H1 (cell line): ENCODE measurements around the gene CLIP3. TPM values are rescaled to one million over a fixed set of nuclear protein-coding genes. Genes with fewer than 3 reads are reported as not detected.
A peak's percentile ranks its signal among the peaks of the same experiment; 100 is the strongest.

ENCODE experiments used
- CHD2 ChIP-seq: IDR thresholded peaks from 2 replicates; pipeline ENCODE4 v1.6.1; 2012; ENCODE audit warnings: low read length, improper control_type of control experiment
- CREB1 ChIP-seq: IDR thresholded peaks from 2 replicates; pipeline ENCODE4 v1.6.1; 2012; ENCODE audit warnings: inconsistent platforms
- CTBP2 ChIP-seq: IDR thresholded peaks from 2 replicates; pipeline ENCODE4 v1.7.0; 2011; ENCODE audit warnings: borderline replicate concordance, mild to moderate bottlenecking, moderate library complexity, mixed read lengths, low read length; ENCODE audit not compliant: insufficient read depth, insufficient read length
- EZH2 ChIP-seq: fragments of 200-600 bp; sonication (generic); IDR thresholded peaks from 2 replicates; pipeline ENCODE4 v1.7.1; 2012; ENCODE audit warnings: low read depth, mild to moderate bottlenecking, moderate library complexity, low read length, inconsistent platforms; ENCODE audit not compliant: severe bottlenecking
- HDAC6 ChIP-seq: IDR thresholded peaks from one replicate; pipeline ENCODE4 v1.7.1; 2012; ENCODE audit warnings: low read depth, mild to moderate bottlenecking, inconsistent platforms, low read length, moderate library complexity
- SP4 ChIP-seq: IDR thresholded peaks from 2 replicates; pipeline ENCODE4 v1.6.1; 2012; ENCODE audit warnings: low read length, inconsistent platforms
- TBP ChIP-seq: IDR thresholded peaks from 2 replicates; pipeline ENCODE4 v1.6.1; 2011; ENCODE audit warnings: low read depth, low read length, improper control_type of control experiment
- TCF12 ChIP-seq: IDR thresholded peaks from 2 replicates; pipeline ENCODE4 v1.6.1; 2011; ENCODE audit warnings: low read depth, mild to moderate bottlenecking, low read length
- YY1 ChIP-seq: IDR thresholded peaks from 2 replicates; pipeline ENCODE4 v1.6.1; 2011; ENCODE audit warnings: low read depth, mild to moderate bottlenecking, low read length
- polyA plus RNA-seq, 7 experiments: library from polyadenylated mRNA; depleted of rRNA in 3 of 7; stranded (reverse) in 5 of 7; unstranded in 2 of 7; fragments of >200 nt in 5 of 7; fragments of 200-250 nt in 2 of 7; gene quantifications; 1 replicate in 5 of 7; 2 replicates in 1 of 7; 4 replicates in 1 of 7; pipeline versions ENCODE4 v1.2.1 to v1.2.3, GENCODE V29; 2011 to 2013; ENCODE audit warnings: missing spikeins in 2 of 7, mixed read lengths in 2 of 7
- total RNA-seq: library from RNA; stranded (reverse); fragmentation: NEBNext Ultra II Directional; extraction: Animal tissue kit (Norgen Biotek cat#: 25700); gene quantifications from 2 replicates; pipeline ENCODE4 v1.2.1, GENCODE V29; 2021
- TF ChIP-seq, protein P1 (sequence below): fragments of 300-600 bp; sonication (generic); IDR thresholded peaks from 2 replicates; pipeline ENCODE4 v1.7.1; 2012; ENCODE audit warnings: low read length, moderate library complexity, mild to moderate bottlenecking, inconsistent platforms; ENCODE audit not compliant: insufficient replicate concordance

The CLIP3 gene
- total and polyA plus RNA-seq, 2 of the 8 experiments (the other 6 are each of a cell fraction or from before 2014, with no cell fraction given): 5.9 to 21.7 TPM

DNA sequence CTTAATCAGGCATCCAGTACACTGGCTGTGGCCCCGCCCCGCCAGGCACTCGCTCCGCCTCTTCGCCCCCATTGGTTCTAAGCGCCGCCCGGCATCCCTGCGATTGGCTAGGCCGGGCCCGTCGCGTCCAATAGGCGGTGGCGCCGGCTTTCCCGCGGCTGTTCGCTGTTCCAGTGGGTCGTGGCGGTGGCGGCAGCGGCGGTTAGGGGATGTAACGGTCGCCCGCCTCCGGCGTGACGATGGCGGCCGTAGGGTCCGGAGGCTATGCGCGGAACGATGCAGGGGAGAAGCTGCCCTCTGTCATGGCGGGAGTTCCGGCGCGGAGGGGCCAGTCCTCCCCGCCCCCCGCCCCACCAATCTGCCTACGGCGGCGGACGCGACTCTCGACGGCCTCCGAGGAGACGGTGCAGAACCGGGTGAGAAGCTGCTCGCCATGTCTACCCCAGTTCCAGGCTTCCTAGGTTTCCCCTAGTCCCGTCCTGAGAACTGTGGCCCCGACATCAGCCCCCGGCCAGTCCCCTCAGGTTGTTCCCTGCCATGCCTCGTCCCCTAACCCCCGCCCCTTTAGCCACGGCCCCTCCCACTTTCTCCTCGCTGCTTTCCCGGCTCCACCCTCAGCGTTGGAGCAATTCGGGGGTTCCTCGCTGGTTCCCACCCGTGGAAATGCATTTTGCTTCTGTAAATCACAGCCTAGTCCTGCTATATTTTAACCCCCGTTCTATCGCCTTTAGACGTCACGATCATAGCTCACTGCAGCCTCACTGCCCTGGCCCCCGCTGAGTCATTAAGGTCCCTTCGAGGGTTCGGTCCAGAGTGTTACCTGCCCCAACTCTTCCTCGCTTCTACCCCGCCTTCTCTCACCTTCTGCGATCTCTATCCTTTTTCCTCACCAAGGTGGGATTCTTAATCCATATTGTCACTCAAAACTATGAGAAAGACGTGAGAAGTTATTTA, 22.3 kb upstream of the CLIP3 start, which contains the start of gene WDR62 (continued):
- TF ChIP-seq, protein P1, sequence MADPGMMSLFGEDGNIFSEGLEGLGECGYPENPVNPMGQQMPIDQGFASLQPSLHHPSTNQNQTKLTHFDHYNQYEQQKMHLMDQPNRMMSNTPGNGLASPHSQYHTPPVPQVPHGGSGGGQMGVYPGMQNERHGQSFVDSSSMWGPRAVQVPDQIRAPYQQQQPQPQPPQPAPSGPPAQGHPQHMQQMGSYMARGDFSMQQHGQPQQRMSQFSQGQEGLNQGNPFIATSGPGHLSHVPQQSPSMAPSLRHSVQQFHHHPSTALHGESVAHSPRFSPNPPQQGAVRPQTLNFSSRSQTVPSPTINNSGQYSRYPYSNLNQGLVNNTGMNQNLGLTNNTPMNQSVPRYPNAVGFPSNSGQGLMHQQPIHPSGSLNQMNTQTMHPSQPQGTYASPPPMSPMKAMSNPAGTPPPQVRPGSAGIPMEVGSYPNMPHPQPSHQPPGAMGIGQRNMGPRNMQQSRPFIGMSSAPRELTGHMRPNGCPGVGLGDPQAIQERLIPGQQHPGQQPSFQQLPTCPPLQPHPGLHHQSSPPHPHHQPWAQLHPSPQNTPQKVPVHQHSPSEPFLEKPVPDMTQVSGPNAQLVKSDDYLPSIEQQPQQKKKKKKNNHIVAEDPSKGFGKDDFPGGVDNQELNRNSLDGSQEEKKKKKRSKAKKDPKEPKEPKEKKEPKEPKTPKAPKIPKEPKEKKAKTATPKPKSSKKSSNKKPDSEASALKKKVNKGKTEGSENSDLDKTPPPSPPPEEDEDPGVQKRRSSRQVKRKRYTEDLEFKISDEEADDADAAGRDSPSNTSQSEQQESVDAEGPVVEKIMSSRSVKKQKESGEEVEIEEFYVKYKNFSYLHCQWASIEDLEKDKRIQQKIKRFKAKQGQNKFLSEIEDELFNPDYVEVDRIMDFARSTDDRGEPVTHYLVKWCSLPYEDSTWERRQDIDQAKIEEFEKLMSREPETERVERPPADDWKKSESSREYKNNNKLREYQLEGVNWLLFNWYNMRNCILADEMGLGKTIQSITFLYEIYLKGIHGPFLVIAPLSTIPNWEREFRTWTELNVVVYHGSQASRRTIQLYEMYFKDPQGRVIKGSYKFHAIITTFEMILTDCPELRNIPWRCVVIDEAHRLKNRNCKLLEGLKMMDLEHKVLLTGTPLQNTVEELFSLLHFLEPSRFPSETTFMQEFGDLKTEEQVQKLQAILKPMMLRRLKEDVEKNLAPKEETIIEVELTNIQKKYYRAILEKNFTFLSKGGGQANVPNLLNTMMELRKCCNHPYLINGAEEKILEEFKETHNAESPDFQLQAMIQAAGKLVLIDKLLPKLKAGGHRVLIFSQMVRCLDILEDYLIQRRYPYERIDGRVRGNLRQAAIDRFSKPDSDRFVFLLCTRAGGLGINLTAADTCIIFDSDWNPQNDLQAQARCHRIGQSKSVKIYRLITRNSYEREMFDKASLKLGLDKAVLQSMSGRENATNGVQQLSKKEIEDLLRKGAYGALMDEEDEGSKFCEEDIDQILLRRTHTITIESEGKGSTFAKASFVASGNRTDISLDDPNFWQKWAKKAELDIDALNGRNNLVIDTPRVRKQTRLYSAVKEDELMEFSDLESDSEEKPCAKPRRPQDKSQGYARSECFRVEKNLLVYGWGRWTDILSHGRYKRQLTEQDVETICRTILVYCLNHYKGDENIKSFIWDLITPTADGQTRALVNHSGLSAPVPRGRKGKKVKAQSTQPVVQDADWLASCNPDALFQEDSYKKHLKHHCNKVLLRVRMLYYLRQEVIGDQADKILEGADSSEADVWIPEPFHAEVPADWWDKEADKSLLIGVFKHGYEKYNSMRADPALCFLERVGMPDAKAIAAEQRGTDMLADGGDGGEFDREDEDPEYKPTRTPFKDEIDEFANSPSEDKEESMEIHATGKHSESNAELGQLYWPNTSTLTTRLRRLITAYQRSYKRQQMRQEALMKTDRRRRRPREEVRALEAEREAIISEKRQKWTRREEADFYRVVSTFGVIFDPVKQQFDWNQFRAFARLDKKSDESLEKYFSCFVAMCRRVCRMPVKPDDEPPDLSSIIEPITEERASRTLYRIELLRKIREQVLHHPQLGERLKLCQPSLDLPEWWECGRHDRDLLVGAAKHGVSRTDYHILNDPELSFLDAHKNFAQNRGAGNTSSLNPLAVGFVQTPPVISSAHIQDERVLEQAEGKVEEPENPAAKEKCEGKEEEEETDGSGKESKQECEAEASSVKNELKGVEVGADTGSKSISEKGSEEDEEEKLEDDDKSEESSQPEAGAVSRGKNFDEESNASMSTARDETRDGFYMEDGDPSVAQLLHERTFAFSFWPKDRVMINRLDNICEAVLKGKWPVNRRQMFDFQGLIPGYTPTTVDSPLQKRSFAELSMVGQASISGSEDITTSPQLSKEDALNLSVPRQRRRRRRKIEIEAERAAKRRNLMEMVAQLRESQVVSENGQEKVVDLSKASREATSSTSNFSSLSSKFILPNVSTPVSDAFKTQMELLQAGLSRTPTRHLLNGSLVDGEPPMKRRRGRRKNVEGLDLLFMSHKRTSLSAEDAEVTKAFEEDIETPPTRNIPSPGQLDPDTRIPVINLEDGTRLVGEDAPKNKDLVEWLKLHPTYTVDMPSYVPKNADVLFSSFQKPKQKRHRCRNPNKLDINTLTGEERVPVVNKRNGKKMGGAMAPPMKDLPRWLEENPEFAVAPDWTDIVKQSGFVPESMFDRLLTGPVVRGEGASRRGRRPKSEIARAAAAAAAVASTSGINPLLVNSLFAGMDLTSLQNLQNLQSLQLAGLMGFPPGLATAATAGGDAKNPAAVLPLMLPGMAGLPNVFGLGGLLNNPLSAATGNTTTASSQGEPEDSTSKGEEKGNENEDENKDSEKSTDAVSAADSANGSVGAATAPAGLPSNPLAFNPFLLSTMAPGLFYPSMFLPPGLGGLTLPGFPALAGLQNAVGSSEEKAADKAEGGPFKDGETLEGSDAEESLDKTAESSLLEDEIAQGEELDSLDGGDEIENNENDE: peak; percentile 8
- TF ChIP-seq EZH2 (no peak), CHD2 (peak; percentile 59; the same call in 1 of the 2 replicates), SP4 (no peak), TCF12 (no peak), TBP (no peak), CREB1 (no peak), YY1 (peak; percentile 68; the same call in 1 of the 2 replicates), HDAC6 (no peak), CTBP2 (no peak)
